H1 (cell line): ENCODE data around the gene RAB22A. TPM values are rescaled to one million over a fixed set of nuclear protein-coding genes. Genes with fewer than 3 reads are reported as not detected.

Source experiments
- CTCF ChIA-PET: fragments of 300-600 bp; sonication (Branson Sonifier 250); formaldehyde crosslinking; loops from one replicate; lab custom pipeline; 2021; ENCODE audit not compliant: partially characterized antibody; lab: Charles Lee
- POLR2A ChIA-PET: fragments of 300-600 bp; sonication (Branson Sonifier 250); formaldehyde crosslinking; loops from one replicate; lab custom pipeline; 2021; ENCODE audit warnings: inconsistent platforms; ENCODE audit not compliant: partially characterized antibody; lab: Charles Lee
- DNase-seq, 2 experiments: peaks; one replicate each; pipeline versions ENCODE4 v3.0.0 to v3.0.0-alpha.2; 2010 to 2022; ENCODE audit warnings: low spot score in 2 of 2, low read depth in 1 of 2, mixed read lengths in 1 of 2
- FAIRE-seq: peaks from 2 replicates; lab custom pipeline; 2011; peaks lifted over from hg19 to GRCh38; lab: Jason Lieb, UNC
- H2AFZ ChIP-seq: 2 replicates; pipeline ENCODE4 v1.8.1; 2012; ENCODE audit warnings: low read length, inconsistent platforms
- H2AK5ac ChIP-seq: 2 replicates; pipeline ENCODE4 v1.6.1; 2013; ENCODE audit warnings: low read depth, low read length
- H2BK120ac ChIP-seq: replicated peaks from 2 replicates; pipeline ENCODE3; 2013; ENCODE audit warnings: low read depth, low read length, inconsistent platforms
- H2BK12ac ChIP-seq: 2 replicates; pipeline ENCODE4 v1.6.1; 2013; ENCODE audit warnings: low read depth, low read length
- H2BK15ac ChIP-seq: 2 replicates; pipeline ENCODE4 v1.6.1; 2013; ENCODE audit warnings: low read length
- H2BK20ac ChIP-seq: 2 replicates; pipeline ENCODE4 v1.6.1; 2013; ENCODE audit warnings: low read length
- H2BK5ac ChIP-seq: 2 replicates; pipeline ENCODE4 v1.6.1; 2013; ENCODE audit warnings: low read depth, low read length
- H3K14ac ChIP-seq: 2 replicates; pipeline ENCODE4 v1.6.1; 2013; ENCODE audit warnings: inconsistent platforms; ENCODE audit not compliant: insufficient read length
- H3K18ac ChIP-seq: 2 replicates; pipeline ENCODE4 v1.6.1; 2013; ENCODE audit warnings: low read length; ENCODE audit errors: extremely low read depth
- H3K23ac ChIP-seq: 2 replicates; pipeline ENCODE4 v1.6.1; 2013; ENCODE audit warnings: inconsistent platforms; ENCODE audit not compliant: insufficient read length
- H3K23me2 ChIP-seq: 2 replicates; pipeline ENCODE4 v1.6.1; 2013; ENCODE audit warnings: low read depth, low read length
- H3K27ac ChIP-seq: 2 replicates; pipeline ENCODE4 v1.6.1; 2011; ENCODE audit warnings: low read depth, low read length, inconsistent platforms
- H3K27me3 ChIP-seq, 4 experiments: replicated peaks in 1 of 4; 1 replicate in 1 of 4; 2 replicates in 3 of 4; pipeline versions ENCODE4 v1.6.1 to v1.8.1; 2011 to 2013; ENCODE audit warnings: low read length in 3 of 4, mild to moderate bottlenecking in 3 of 4, inconsistent platforms in 2 of 4, mixed read lengths in 2 of 4, moderate library complexity in 1 of 4; ENCODE audit not compliant: control insufficient read depth in 3 of 4, insufficient read depth in 3 of 4; ENCODE audit errors: extremely low read depth in 1 of 4
- H3K36me3 ChIP-seq, 4 experiments: 2 replicates each; pipeline versions ENCODE4 v1.6.1 to v1.8.1; 2011 to 2013; ENCODE audit warnings: mild to moderate bottlenecking in 4 of 4, low read length in 3 of 4, moderate library complexity in 2 of 4, control low read depth in 1 of 4, inconsistent platforms in 1 of 4; ENCODE audit not compliant: insufficient read depth in 4 of 4, control insufficient read depth in 2 of 4
- H3K4ac ChIP-seq: replicated peaks from 2 replicates; pipeline ENCODE3; 2013; ENCODE audit warnings: low read length, low read depth, mixed read lengths, inconsistent platforms; ENCODE audit not compliant: insufficient read length
- H3K4me1 ChIP-seq, 4 experiments: replicated peaks in 1 of 4; 1 replicate in 1 of 4; 2 replicates in 3 of 4; pipeline versions ENCODE4 v1.6.1 to v1.8.1; 2011 to 2013; ENCODE audit warnings: low read length in 3 of 4, inconsistent platforms in 2 of 4, mixed read lengths in 1 of 4; ENCODE audit not compliant: insufficient read depth in 4 of 4, control insufficient read depth in 3 of 4
- H3K4me2 ChIP-seq, 2 experiments: 2 replicates each; pipeline versions ENCODE4 v1.6.1 to v1.8.1; 2011 to 2013; ENCODE audit warnings: low read depth in 2 of 2, low read length in 2 of 2, control low read depth in 1 of 2, inconsistent platforms in 1 of 2, mild to moderate bottlenecking in 1 of 2; ENCODE audit not compliant: insufficient read depth in 1 of 2
- H3K4me3 ChIP-seq, 4 experiments: fragments of 200-600, 300-600 bp in 1 of 4; sonication (generic), shearing (Covaris generic), sonication (Bioruptor Twin) in 1 of 4; 2 replicates each; pipeline versions ENCODE4 v1.5.1 to v1.8.1; 2011 to 2016; ENCODE audit warnings: low read length in 4 of 4, low read depth in 3 of 4, control low read depth in 2 of 4, inconsistent platforms in 2 of 4, mild to moderate bottlenecking in 2 of 4, mixed read lengths in 1 of 4, moderate library complexity in 1 of 4; ENCODE audit not compliant: insufficient read depth in 2 of 4; ENCODE audit errors: extremely low read depth in 1 of 4
- H3K56ac ChIP-seq: replicated peaks from 2 replicates; pipeline ENCODE3; 2013; ENCODE audit warnings: low read depth, mild to moderate bottlenecking, mixed read lengths, low read length, inconsistent platforms; ENCODE audit not compliant: insufficient read length
- H3K79me1 ChIP-seq: 2 replicates; pipeline ENCODE4 v1.6.1; 2013; ENCODE audit warnings: low read depth, low read length, control low read depth
- H3K79me2 ChIP-seq, 2 experiments: 2 replicates each; pipeline versions ENCODE4 v1.6.1 to v1.8.1; 2012 to 2013; ENCODE audit warnings: low read length in 2 of 2, mild to moderate bottlenecking in 2 of 2, inconsistent platforms in 1 of 2; ENCODE audit not compliant: insufficient read depth in 2 of 2, control insufficient read depth in 1 of 2
- H3K9ac ChIP-seq, 4 experiments: replicated peaks in 1 of 4; 1 replicate in 1 of 4; 2 replicates in 3 of 4; pipeline versions ENCODE4 v1.6.1 to v1.8.1; 2011 to 2013; ENCODE audit warnings: low read depth in 3 of 4, low read length in 3 of 4, control low read depth in 2 of 4, mild to moderate bottlenecking in 2 of 4, moderate library complexity in 2 of 4, inconsistent platforms in 1 of 4; ENCODE audit errors: extremely low read depth in 1 of 4
- H3K9me3 ChIP-seq, 2 experiments: 2 replicates each; pipeline versions ENCODE4 v1.6.1 to v1.8.1; 2012 to 2013; ENCODE audit warnings: mild to moderate bottlenecking in 2 of 2, moderate library complexity in 2 of 2, control low read depth in 1 of 2, inconsistent platforms in 1 of 2, low read depth in 1 of 2, low read length in 1 of 2, mixed read lengths in 1 of 2; ENCODE audit not compliant: insufficient read depth in 2 of 2
- H4K20me1 ChIP-seq, 2 experiments: replicated peaks in 1 of 2; 2 replicates each; pipeline versions ENCODE3 to v1.8.1; 2011 to 2013; ENCODE audit warnings: inconsistent platforms in 2 of 2, low read length in 2 of 2, mild to moderate bottlenecking in 1 of 2; ENCODE audit not compliant: insufficient read depth in 2 of 2, control insufficient read depth in 1 of 2
- H4K5ac ChIP-seq: 2 replicates; pipeline ENCODE4 v1.6.1; 2013; ENCODE audit warnings: low read length, low read depth, mixed read lengths, inconsistent platforms; ENCODE audit not compliant: insufficient read length
- H4K8ac ChIP-seq: 2 replicates; pipeline ENCODE4 v1.8.0; 2013; ENCODE audit warnings: mild to moderate bottlenecking, moderate library complexity, low read length, inconsistent platforms; ENCODE audit not compliant: insufficient read depth; ENCODE audit errors: extremely low read depth
- H4K91ac ChIP-seq: replicated peaks from 2 replicates; pipeline ENCODE3; 2013; ENCODE audit warnings: low read length, mixed read lengths, inconsistent platforms; ENCODE audit not compliant: insufficient read length
- BACH1 ChIP-seq: IDR thresholded peaks from 2 replicates; pipeline ENCODE4 v1.6.1; 2012; ENCODE audit warnings: low read length, improper control_type of control experiment
- CHD1 ChIP-seq: IDR thresholded peaks from 2 replicates; pipeline ENCODE4 v1.6.1; 2012; ENCODE audit warnings: low read depth, low read length, improper control_type of control experiment
- FOSL1 ChIP-seq: IDR thresholded peaks from 2 replicates; pipeline ENCODE4 v1.6.1; 2011; ENCODE audit warnings: mild to moderate bottlenecking, low read depth, low read length, moderate library complexity; ENCODE audit not compliant: insufficient read depth
- GABPA ChIP-seq: IDR thresholded peaks from 2 replicates; pipeline ENCODE4 v1.6.1; 2011; ENCODE audit warnings: mild to moderate bottlenecking, low read length, moderate library complexity, borderline replicate concordance; ENCODE audit not compliant: insufficient read depth
- JUN ChIP-seq: IDR thresholded peaks from 2 replicates; pipeline ENCODE4 v1.6.1; 2011; ENCODE audit warnings: low read depth, mild to moderate bottlenecking, improper control_type of control experiment, low read length
- KDM1A ChIP-seq: fragments of 200-600, 300-600 bp; sonication (generic); IDR thresholded peaks from 2 replicates; pipeline ENCODE4 v1.7.1; 2016; ENCODE audit warnings: mild to moderate bottlenecking, low read length, borderline replicate concordance
- POLR2AphosphoS5 ChIP-seq: IDR thresholded peaks from 2 replicates; pipeline ENCODE4 v1.6.1; 2011; ENCODE audit warnings: low read depth, low read length
- RBBP5 ChIP-seq: IDR thresholded peaks from 2 replicates; pipeline ENCODE4 v1.7.1; 2012; ENCODE audit warnings: low read depth, mild to moderate bottlenecking, inconsistent platforms, low read length, moderate library complexity, borderline replicate concordance
- SUZ12 ChIP-seq: fragments of 200-600 bp; sonication (generic); IDR thresholded peaks from 2 replicates; pipeline ENCODE4 v1.6.1; 2012; ENCODE audit warnings: mild to moderate bottlenecking, inconsistent platforms, low read length, moderate library complexity, mixed read lengths
- TAF7 ChIP-seq: optimal IDR thresholded peaks from 2 replicates; pipeline ENCODE3; 2011; ENCODE audit warnings: low read depth, mild to moderate bottlenecking, inconsistent platforms, low read length, moderate library complexity, borderline replicate concordance
- TBP ChIP-seq: IDR thresholded peaks from 2 replicates; pipeline ENCODE4 v1.6.1; 2011; ENCODE audit warnings: low read depth, low read length, improper control_type of control experiment
- TCF12 ChIP-seq: IDR thresholded peaks from 2 replicates; pipeline ENCODE4 v1.6.1; 2011; ENCODE audit warnings: low read depth, mild to moderate bottlenecking, low read length
- WGBS, 2 experiments: shearing (Covaris generic) in 1 of 2; methylation state at CpG; one replicate each; pipeline versions ENCODE4 v1.1.6 to v1.1.7; 2013 to 2015; ENCODE audit warnings: low lambda C conversion rate in 2 of 2, mixed read lengths in 2 of 2, inconsistent platforms in 1 of 2, low coverage in 1 of 2, missing lambda C conversion rate in 1 of 2; ENCODE audit not compliant: insufficient replicate concordance in 2 of 2, insufficient coverage in 1 of 2, insufficient read length in 1 of 2; ENCODE audit errors: extremely low coverage in 1 of 2, missing lambda C conversion rate in 1 of 2; 5-methylcytosine and 5-hydroxymethylcytosine counted together
- polyA plus RNA-seq, 7 experiments: library from polyadenylated mRNA; depleted of rRNA in 3 of 7; stranded (reverse) in 5 of 7; unstranded in 2 of 7; fragments of >200 nt in 5 of 7; fragments of 200-250 nt in 2 of 7; gene quantifications; 1 replicate in 5 of 7; 2 replicates in 1 of 7; 4 replicates in 1 of 7; pipeline versions ENCODE4 v1.2.1 to v1.2.3, GENCODE V29; 2011 to 2013; ENCODE audit warnings: missing spikeins in 2 of 7, mixed read lengths in 2 of 7
- total RNA-seq: library from RNA; stranded (reverse); fragmentation: NEBNext Ultra II Directional; extraction: Animal tissue kit (Norgen Biotek cat#: 25700); gene quantifications from 2 replicates; pipeline ENCODE4 v1.2.1, GENCODE V29; 2021
- TF ChIP-seq, protein P1 (sequence below): IDR thresholded peaks from 2 replicates; pipeline ENCODE4 v1.6.1; 2012; ENCODE audit warnings: low read length, inconsistent platforms

The RAB22A gene
- total and polyA plus RNA-seq, 2 of the 8 experiments (the other 6 are each of a cell fraction or from before 2014, with no cell fraction given), result 3.1 to 6.6 TPM

DNA sequence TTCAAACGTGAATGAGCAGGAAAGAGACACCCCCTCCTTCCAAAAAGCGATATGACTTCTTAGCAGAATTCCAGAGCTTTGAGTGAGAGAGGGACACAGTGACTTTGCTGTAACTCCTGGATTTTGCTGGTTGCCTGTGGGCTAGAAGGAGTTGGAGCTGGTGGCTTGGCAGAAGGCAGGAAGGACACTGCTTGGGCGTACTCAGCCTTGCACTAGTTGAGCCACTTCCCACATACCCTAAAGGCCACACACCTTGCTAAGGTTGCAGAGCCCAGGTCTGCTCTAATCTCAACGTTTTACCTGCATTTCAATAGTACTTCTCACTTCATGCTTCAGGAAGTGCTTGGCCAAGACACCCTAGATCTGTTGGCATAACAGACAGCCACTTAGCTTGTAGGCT, 30.6 kb downstream of the RAB22A start:
- H4K5ac ChIP-seq, result no peak overlapping the region
- H3K4me1 ChIP-seq, result peaks cover 1 to 8% (median 4%) of the 10 kb centered on the region in 4 experiments; a peak in 6 of 7 replicates
- H3K36me3 ChIP-seq, result peaks cover 0 to 5% (median 0%) of the 10 kb centered on the region in 4 experiments; a peak in 1 of 8 replicates
- H4K91ac ChIP-seq, result no peak overlapping the region
- H3K9me3 ChIP-seq, result no peaks in the 10 kb centered on the region
- H3K79me1 ChIP-seq, result peaks cover 2% of the 10 kb centered on the region; the same call in 1 of the 2 replicates
- no peak overlapping the region for H3K4me2 ChIP-seq
- H2BK5ac ChIP-seq, result no peak overlapping the region
- H2AFZ ChIP-seq, result no peak overlapping the region
- DNase-seq, result no peak
- no peak for FAIRE-seq
- no peak overlapping the region for H3K14ac ChIP-seq
- POLR2A ChIA-PET, result interaction anchor here (0.9 kb wide), 1 partner anchor 30 kb away, joined by 3 read pairs; the partner anchor contains the start of gene RAB22A
- H3K4ac ChIP-seq, result no peak overlapping the region
- H3K56ac ChIP-seq, result no peak overlapping the region
- H3K79me2 ChIP-seq, result peaks cover 0 to 3% of the 10 kb centered on the region in 2 experiments; a peak in 1 of 4 replicates
- no peak overlapping the region for H3K18ac ChIP-seq
- H3K27me3 ChIP-seq, result no peaks in the 10 kb centered on the region
- no peak overlapping the region for H4K8ac ChIP-seq
- H2BK12ac ChIP-seq, result no peak overlapping the region
- no peak overlapping the region for H2BK120ac ChIP-seq
- H3K27ac ChIP-seq, result no peak overlapping the region
- H3K23me2 ChIP-seq, result no peaks in the 10 kb centered on the region
- H3K23ac ChIP-seq, result no peak overlapping the region
- H3K9ac ChIP-seq, result no peak overlapping the region
- WGBS, 2 experiments, result 84% methylated on average over 4 of the region's 4 CpGs; no CpG with 5 or more reads in 1 of the 2 experiments
- no peak overlapping the region for H3K4me3 ChIP-seq
- CTCF ChIA-PET, result no interaction called here
- H2BK20ac ChIP-seq, result no peak overlapping the region
- no peaks in the 10 kb centered on the region for H4K20me1 ChIP-seq
- H2BK15ac ChIP-seq, result no peak overlapping the region
- H2AK5ac ChIP-seq, result no peak overlapping the region
- TF ChIP-seq JUN (no peak), BACH1 (no peak), CHD1 (no peak), FOSL1 (no peak), TAF7 (no peak), TBP (no peak), POLR2AphosphoS5 (no peak), GABPA (no peak), KDM1A (no peak), SUZ12 (no peak), TCF12 (no peak), RBBP5 (no peak)
- TF ChIP-seq, protein P1, sequence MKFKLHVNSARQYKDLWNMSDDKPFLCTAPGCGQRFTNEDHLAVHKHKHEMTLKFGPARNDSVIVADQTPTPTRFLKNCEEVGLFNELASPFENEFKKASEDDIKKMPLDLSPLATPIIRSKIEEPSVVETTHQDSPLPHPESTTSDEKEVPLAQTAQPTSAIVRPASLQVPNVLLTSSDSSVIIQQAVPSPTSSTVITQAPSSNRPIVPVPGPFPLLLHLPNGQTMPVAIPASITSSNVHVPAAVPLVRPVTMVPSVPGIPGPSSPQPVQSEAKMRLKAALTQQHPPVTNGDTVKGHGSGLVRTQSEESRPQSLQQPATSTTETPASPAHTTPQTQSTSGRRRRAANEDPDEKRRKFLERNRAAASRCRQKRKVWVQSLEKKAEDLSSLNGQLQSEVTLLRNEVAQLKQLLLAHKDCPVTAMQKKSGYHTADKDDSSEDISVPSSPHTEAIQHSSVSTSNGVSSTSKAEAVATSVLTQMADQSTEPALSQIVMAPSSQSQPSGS, result no peak
